GM19328 (cell line): ENCODE data around the gene POMGNT2.
A peak's percentile ranks its signal among the peaks of the same experiment; 100 is the strongest.

Experiments used
- ATAC-seq: cut with Tn5 transposase; IDR thresholded peaks from one replicate; pipeline ENCODE4 v1.9.1; 2021; ENCODE audit warnings: mild to moderate bottlenecking, moderate library complexity; ENCODE audit not compliant: unreplicated experiment

The POMGNT2 gene

GRCh38 chr3:43105596-43106292 is at the start of gene POMGNT2:
Gene POMGNT2 (minus strand): TSS chr3:43106079. CDS start chr3:43081431, 24,648 bp downstream.
- ATAC-seq = peak; percentile 64

- ATAC-seq = no peak
Measured at GRCh38 chr3:43154980-43155379, 49.1 kb upstream of the POMGNT2 start.

- no peak for ATAC-seq
Measured at GRCh38 chr3:43153216-43154083, 47.6 kb upstream of the POMGNT2 start.

- no peak for ATAC-seq
Measured at GRCh38 chr3:43152649-43153048, 46.8 kb upstream of the POMGNT2 start.

- no peak for ATAC-seq
Measured at GRCh38 chr3:43148033-43148432, 42.2 kb upstream of the POMGNT2 start.

- ATAC-seq = no peak
Measured at GRCh38 chr3:43146599-43146998, 40.7 kb upstream of the POMGNT2 start.

DNA sequence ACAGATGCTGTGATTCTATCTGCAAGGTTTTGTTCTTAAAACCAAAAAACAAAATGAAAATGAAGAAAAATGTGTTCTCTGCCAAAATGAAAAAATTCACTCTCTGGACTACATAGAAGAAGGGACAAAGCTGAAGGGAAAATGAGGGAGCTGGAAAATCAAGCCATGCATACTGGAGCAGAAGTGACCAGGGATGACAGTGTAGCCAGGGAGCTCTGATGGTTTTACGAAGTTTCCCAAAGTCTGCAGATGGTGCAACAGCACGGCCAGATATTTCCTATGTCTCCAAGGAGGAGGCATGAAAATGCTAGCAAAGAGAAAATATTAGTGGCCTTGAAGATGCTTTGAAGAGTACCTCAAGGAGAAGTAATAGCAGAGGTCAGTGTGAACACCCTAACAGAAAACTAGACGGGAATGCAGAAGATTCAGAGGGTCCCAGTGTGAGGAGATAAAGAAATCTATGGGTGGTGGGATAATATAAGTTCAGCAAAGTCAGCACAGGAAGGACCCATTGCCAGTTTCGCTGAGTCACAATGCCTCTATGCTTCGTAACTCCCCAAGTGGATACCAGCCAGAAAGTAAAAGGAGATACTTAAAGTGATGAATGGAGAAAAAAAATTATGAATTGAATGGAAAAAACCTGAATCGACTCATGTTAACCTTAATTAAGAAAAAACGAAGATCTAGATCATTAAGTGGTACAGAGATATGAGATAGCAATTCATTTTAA is 39.0 kb upstream of the POMGNT2 start:
- ATAC-seq = no peak

DNA sequence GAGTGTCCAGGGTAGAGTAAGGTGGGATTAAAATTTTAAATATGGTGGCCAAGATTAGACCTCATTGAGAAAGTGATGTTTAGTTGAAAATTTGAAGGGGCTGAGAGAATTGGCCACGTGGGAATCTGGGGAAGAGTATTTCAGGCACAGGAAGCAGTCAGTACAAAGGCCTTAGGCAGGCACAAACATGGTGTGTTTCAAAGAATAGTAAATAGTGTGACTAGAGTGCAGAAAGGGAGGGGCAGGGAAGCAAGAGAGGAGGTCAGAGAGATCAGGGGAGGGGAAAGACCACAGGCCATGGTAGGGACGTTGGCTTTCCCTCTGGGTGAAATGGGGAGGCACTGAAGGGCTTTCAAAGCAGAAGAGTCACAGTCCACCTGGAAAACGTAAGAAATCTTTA is 36.6 kb upstream of the POMGNT2 start:
- no peak for ATAC-seq

GRCh38 chr3:43138488-43139231 is 32.8 kb upstream of the POMGNT2 start:
- ATAC-seq = no peak

- no peak for ATAC-seq
Measured at GRCh38 chr3:43132870-43133636, 27.2 kb upstream of the POMGNT2 start.

- no peak for ATAC-seq
Measured at GRCh38 chr3:43132193-43132592, 26.3 kb upstream of the POMGNT2 start.

DNA sequence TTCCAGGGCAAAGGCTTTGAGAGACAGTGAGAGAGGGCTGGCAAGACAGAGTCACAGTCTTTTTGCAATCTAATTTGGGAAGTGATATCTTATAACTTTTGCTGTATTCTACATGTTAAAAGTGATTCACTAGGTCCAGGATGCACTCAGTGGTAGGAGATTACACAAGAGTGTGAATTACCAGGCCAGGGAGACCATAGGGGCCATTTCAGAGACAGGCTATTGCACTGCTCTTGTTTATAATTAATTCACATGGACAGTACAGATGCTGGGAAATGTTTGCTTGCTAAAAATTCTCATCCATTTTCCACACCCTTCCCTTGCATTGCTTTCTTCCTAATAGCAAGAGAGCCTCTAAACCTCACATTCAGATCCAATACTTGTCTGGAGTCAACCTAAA is 22.6 kb upstream of the POMGNT2 start:
- ATAC-seq = no peak

DNA sequence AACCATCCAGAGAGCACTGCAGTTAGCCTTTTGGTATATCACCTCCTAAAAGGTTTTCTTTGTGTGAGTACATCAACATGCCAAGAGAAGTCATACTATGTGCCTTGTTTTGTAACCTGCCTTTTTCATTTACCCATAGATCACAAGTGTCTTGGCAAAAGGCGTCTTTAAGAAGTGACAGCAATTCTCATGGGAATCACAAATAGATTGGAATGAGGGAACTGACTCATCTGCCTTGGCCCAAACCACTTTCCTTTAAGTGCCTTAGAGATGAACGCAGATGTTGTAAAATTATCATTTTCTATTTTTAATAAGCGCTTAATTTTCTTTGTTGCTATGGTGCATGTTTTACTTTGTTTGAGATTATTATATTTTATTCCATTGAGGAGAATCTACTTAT is 20.7 kb upstream of the POMGNT2 start:
- no peak for ATAC-seq

DNA sequence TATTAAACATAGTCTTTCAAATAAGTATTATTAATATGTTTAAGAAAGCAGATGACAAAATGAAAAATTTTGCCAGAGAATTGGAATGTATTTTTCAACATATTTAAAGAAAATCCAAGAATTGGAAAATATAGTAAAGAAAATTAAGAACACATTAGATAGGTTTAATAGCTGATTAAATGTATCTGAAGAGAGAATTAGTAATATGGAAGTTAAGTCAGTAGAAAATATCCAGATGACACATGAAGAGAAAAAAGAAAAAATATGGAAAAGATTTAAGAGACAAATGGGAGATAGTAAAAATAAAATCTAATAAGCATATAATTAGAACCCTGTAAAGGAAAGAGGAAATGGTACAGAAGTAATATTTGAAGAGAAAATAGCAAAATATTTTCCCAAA is 18.0 kb upstream of the POMGNT2 start:
- no peak for ATAC-seq

GRCh38 chr3:43120937-43121336 is 15.1 kb upstream of the POMGNT2 start:
- no peak for ATAC-seq

GRCh38 chr3:43117257-43117656 is 11.4 kb upstream of the POMGNT2 start:
- no peak for ATAC-seq

- ATAC-seq = no peak
Measured at GRCh38 chr3:43113671-43114070, 7.8 kb upstream of the POMGNT2 start.

- ATAC-seq = no peak
Measured at GRCh38 chr3:43106293-43106628, 382 bp upstream of the POMGNT2 start.

GRCh38 chr3:43104660-43105595 is 951 bp downstream of the POMGNT2 start:
- no peak for ATAC-seq
